ENCODE measurements around the gene PER2. TPM values are rescaled to one million over a fixed set of nuclear protein-coding genes. Genes with fewer than 3 reads are reported as not detected.

PER2 gene
- total and polyA plus RNA-seq, 2 donors (not counting 3 experiments of a cell fraction or from before 2014, with no cell fraction given) = 0.86 to 3.8 TPM

- no peak for TF ChIP-seq POLR2AphosphoS5 (IDR thresholded peaks at IDR 0.05; ENCODE audit: insufficient read depth, low read depth, low read length)
- TF ChIP-seq FOS (IDR thresholded peaks at IDR 0.05; ENCODE audit: borderline replicate concordance, insufficient read depth, low read length) = no peak
- no peak for TF ChIP-seq JUN (IDR thresholded peaks at IDR 0.05; ENCODE audit: borderline replicate concordance, insufficient read depth, insufficient read length, low read depth)
- TF ChIP-seq MAX (IDR thresholded peaks at IDR 0.05; ENCODE audit: insufficient read depth, insufficient read length) = no peak
- TF ChIP-seq EZH2 (IDR thresholded peaks at IDR 0.05; ENCODE audit: borderline replicate concordance, low read depth, low read length, severe bottlenecking) = no peak
- TF ChIP-seq CTCF (IDR thresholded peaks at IDR 0.05; ENCODE audit: extremely low read depth in 1 of 2, insufficient read depth in 1 of 2, low read depth in 1 of 2, low read length in 2 of 2) = no peak
- no peak for TF ChIP-seq MYC (IDR thresholded peaks at IDR 0.05; ENCODE audit: low read depth, low read length)
- TF ChIP-seq POLR2A (IDR thresholded peaks at IDR 0.05; ENCODE audit: low read depth, low read length) = no peak
- no peak for TF ChIP-seq GATA2 (IDR thresholded peaks at IDR 0.05; ENCODE audit: insufficient read depth, insufficient read length, low read depth, low read length)
- DNase-seq (ENCODE audit: low read depth, low spot score) (no peak), FAIRE-seq (no peak)
- Histone ChIP-seq H3K27ac (ENCODE audit: insufficient read depth, low read depth, low read length) (no peak overlapping the region), H3K9me3 (replicated peaks; ENCODE audit: control insufficient read depth, insufficient read depth, low read length) (no peaks in the 10 kb centered on the region), H3K36me3 (ENCODE audit: control insufficient read depth in 2 of 2, extremely low read depth in 1 of 2, insufficient read depth in 2 of 2, low read length in 2 of 2) (no peaks in the 10 kb centered on the region), H3K79me2 (ENCODE audit: control insufficient read depth, insufficient read depth, low read length) (no peaks in the 10 kb centered on the region), H4K20me1 (replicated peaks; ENCODE audit: control insufficient read depth, extremely low read depth, insufficient read depth, low read length) (no peaks in the 10 kb centered on the region), H3K9me1 (replicated peaks; ENCODE audit: control insufficient read depth, extremely low read depth, insufficient read depth, low read length) (no peaks in the 10 kb centered on the region), H3K4me2 (ENCODE audit: insufficient read depth, low read length) (no peak overlapping the region), H3K4me3 (replicated peaks in 1 of 3; ENCODE audit: insufficient read depth in 1 of 3, low read depth in 1 of 3, low read length in 3 of 3) (no peak overlapping the region), H3K27me3 (ENCODE audit: control insufficient read depth in 2 of 2, insufficient read depth in 2 of 2, low read length in 2 of 2) (peaks cover 0 to 1% of the 10 kb centered on the region in 2 experiments), H3K4me1 (ENCODE audit: control insufficient read depth, extremely low read depth, insufficient read depth, low read length) (no peaks in the 10 kb centered on the region), H2AFZ (ENCODE audit: low read depth, low read length) (no peak overlapping the region), H3K9ac (replicated peaks; ENCODE audit: extremely low read depth, insufficient read depth, low read length) (no peak overlapping the region)
- CTCF ChIA-PET = interaction anchor here (2.1 kb wide), 1 partner anchor 44 kb away, joined by 9 read pairs; no protein-coding TSS in a partner anchor
- no TSS peak for BruUV-seq (replicated peaks)
- intact Hi-C loops (cut with micrococcal nuclease) = no loop called here
- POLR2A ChIA-PET = no interaction called here
- dilution Hi-C loops (cut with MboI; ENCODE audit: extremely low pct_ligation_motif_present, low sequenced_read_pairs) = no loop called here
Measured at GRCh38 chr2:238306672-238306998, 18.2 kb upstream of the PER2 start.
